HG03457 (cell line): Measurements from ENCODE around the gene ATP6V1F.

Experiments
- ATAC-seq: cut with Tn5 transposase; IDR thresholded peaks from one replicate; pipeline ENCODE4 v1.9.1; 2021; ENCODE audit warnings: moderate number of reproducible peaks; ENCODE audit not compliant: unreplicated experiment

The ATP6V1F gene

GRCh38 chr7:128847721-128848211, 14.9 kb upstream of the ATP6V1F start:
- no peak for ATAC-seq

DNA sequence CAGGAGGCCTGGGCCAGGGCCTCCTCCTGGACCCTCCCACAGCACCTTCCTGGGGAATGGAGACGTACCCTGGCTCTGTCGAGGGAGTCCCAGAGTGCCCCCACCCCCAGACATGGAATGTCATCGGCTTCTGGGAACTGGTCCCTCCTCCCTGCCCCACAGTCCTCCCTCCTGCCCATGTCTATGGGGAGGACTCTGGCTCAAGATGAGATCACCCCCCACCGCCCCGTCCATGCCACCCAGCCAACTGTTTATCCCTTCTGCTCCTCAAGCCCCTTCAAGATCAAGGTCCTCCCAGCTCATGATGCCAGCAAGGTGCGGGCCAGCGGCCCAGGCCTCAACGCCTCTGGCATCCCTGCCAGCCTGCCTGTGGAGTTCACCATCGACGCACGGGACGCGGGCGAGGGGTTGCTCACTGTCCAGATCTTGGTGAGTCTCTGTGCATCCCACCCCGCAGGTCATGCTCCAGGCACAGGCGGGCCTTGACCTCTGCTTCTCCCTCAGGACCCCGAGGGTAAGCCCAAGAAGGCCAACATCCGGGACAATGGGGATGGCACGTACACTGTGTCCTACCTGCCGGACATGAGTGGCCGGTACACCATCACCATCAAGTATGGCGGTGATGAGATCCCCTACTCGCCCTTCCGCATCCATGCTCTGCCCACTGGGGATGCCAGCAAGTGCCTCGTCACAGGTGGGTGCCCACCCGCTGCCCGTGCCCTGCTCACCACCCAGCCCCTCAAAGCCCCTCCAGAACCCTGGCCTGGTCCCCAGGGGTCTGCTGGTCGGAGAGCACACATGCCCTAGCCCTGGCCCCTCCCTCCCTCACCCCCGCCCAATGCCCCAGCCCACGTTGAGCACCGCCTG, 14.1 kb upstream of the ATP6V1F start:
- no peak for ATAC-seq

GRCh38 chr7:128849156-128849515, 13.5 kb upstream of the ATP6V1F start:
- no peak for ATAC-seq

DNA sequence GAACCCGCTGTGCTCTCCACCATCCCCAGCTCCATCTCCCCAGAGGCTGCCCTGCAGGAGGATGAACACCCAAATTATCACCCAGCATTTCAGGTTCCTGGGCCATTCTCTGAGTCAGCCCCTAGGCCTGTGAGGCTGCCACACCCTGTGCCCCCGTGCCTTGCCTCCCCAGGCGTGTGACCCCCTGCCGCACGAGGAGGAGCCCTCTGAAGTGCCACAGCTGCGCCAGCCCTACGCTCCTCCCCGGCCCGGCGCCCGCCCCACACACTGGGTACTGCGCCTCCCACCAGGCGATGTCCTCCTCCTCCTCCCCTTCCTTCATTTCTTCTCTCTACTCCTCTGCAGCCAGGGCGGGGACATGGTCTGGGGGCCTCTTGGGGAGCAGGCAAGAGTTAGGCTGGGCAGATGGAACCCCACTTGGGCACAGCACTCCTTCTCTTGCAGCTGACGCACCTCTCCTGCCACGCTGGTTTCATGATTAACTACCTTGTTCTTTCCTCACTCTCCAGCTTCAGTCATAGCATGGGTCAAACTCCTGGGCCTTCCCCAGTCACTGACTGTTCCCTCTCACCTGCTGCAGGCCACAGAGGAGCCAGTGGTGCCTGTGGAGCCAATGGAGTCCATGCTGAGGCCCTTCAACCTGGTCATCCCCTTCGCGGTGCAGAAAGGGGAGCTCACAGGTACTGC, 12.7 kb upstream of the ATP6V1F start:
- ATAC-seq = no peak

DNA sequence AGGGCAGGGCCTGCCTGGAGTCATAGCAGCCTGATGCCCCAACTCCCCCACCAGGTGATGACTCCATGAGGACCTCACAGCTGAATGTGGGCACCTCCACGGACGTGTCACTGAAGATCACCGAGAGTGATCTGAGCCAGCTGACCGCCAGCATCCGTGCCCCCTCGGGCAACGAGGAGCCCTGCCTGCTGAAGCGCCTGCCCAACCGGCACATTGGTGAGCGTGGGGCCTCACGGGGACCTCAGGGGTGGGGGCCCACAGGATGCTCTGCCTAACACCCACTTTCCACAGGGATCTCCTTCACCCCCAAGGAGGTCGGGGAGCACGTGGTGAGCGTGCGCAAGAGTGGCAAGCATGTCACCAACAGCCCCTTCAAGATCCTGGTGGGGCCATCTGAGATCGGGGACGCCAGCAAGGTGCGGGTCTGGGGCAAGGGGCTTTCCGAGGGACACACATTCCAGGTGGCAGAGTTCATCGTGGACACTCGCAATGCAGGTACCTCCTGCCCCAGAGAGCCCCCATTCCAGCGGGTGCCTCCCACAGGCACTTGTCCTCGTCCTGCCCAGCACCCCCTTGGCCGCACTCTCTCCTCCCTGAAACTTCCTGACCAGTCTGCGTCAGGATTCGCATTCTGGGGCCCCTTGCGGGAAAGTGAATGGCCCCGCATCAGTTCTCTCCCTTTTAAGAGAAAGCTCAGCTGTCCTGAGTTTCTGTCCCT, 10.0 kb upstream of the ATP6V1F start:
- no peak for ATAC-seq

DNA sequence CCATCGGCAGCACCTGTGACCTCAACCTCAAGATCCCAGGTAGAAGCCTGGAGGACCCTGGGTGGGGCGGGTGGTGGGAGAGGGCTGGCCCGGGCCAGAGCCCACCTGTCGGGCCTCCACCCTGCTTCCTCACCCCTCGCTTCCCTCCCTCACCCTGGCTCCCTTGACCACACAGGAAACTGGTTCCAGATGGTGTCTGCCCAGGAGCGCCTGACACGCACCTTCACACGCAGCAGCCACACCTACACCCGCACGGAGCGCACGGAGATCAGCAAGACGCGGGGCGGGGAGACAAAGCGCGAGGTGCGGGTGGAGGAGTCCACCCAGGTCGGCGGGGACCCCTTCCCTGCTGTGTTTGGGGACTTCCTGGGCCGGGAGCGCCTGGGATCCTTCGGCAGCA, 8.9 kb upstream of the ATP6V1F start:
- ATAC-seq = no peak

DNA sequence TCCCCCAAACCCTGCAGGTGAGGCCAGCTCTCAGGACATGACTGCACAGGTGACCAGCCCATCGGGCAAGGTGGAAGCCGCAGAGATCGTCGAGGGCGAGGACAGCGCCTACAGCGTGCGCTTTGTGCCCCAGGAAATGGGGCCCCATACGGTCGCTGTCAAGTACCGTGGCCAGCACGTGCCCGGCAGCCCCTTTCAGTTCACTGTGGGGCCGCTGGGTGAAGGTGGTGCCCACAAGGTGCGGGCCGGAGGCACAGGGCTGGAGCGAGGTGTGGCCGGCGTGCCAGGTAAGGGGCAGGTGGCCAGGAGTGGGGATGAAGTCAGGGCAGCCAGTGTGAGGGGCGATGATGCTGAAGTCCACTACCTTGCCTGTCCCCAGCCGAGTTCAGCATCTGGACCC, 8.3 kb upstream of the ATP6V1F start:
- ATAC-seq = no peak

- ATAC-seq = no peak
Observed at GRCh38 chr7:128855559-128855958, 7.1 kb upstream of the ATP6V1F start.

DNA sequence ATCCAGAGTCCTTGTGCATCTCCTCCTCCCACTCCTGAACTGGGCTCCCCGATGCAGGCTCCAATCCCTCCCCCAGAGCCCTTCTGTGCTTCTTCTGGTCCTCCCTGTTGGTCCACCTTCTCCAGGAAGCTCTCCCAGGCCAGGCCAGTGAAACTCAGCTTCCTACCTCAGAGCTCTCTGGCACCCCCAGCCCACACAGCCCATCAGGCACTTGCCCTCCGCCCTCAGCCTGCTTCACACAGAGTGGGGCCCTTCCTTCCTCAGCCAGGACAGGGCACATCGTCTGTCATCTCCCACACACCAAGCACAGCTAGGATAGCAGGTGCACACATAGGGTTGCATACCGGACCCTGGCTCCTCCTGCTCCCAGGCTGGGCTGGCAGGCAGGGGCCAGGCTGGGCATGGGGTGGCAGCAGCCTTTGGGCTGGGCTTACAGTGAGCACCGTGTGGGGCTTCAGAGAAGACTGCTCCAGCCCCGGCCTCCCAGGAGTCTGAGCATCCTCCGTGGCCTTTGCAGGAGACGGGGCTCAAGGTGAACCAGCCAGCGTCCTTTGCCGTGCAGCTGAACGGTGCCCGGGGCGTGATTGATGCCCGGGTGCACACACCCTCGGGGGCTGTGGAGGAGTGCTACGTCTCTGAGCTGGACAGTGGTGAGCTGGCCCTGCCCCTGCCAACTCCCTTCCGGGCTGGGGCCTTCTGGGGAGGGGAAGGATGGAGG, 6.5 kb upstream of the ATP6V1F start:
- no peak for ATAC-seq

GRCh38 chr7:128858380-128859231, 4.0 kb upstream of the ATP6V1F start:
- no peak for ATAC-seq

DNA sequence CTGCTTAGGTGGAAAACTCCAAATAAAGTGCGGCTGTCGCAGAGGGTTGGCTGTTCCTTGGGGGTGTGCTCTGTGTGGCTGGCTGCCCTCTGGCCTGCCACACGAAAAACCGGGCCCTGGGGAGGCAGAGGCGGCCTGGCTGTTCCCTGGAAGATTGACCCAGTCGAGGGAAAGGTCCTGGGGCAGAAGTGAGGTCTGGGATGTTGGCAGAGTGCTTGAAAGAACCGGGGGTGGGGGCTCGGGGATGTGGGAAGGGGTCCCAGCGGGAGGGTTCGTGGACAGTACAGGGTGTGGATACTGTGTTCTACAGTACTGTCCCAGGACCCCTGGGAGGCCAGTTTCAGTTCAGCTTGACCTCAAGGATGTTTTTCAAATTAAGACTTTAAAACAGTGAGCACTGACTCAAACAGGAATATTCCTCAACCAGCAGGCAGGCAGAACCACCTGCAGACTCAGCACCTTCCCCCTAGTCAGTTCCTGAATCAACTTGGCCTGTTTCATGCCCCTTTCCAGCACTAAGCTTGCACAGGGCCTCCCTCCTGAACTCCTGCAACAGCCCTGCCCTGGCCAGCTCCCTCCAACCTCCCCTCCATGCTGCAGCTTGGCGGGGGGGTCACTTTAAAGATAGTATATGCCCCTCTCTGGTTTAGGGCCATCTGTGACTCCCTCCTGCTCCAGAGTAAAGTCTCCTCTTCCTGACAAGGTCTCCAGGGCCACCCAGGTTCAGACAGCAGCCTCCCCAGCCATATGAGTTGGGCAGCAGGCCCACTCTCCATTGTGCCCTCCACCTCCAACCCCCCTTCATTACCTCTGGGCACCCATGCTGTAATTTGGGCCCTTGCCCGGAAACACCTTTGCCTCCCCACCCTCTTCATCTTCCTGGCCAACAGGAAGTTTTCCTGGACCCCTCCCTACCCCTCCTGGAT, 3.2 kb upstream of the ATP6V1F start:
- no peak for ATAC-seq

- no peak for ATAC-seq
Observed at GRCh38 chr7:128860158-128861073, 2.2 kb upstream of the ATP6V1F start.

- ATAC-seq = no peak
Observed at GRCh38 chr7:128861957-128862570, 592 bp upstream of the ATP6V1F start.

GRCh38 chr7:128863433-128863989, 855 bp downstream of the ATP6V1F start:
- ATAC-seq = no peak

GRCh38 chr7:128865303-128865702, 2.6 kb downstream of the ATP6V1F start:
- no peak for ATAC-seq

GRCh38 chr7:128865996-128866877, 3.6 kb downstream of the ATP6V1F start:
- ATAC-seq = no peak
